SU-DHL-6 (cell line): Measurements from ENCODE around the gene H2AZ1.

Experiments used
- H2AFZ ChIP-seq: fragments of 200-600 bp; sonication (generic); 2 replicates; pipeline ENCODE4 v1.6.1; 2014; ENCODE audit warnings: low read depth, mild to moderate bottlenecking, moderate library complexity, mixed read lengths, antibody characterized with exemption, low read length; ENCODE audit not compliant: severe bottlenecking
- H3F3A ChIP-seq: fragments of 200-600 bp; shearing (Covaris generic); 2 replicates; pipeline ENCODE4 v1.6.0; 2016; ENCODE audit warnings: antibody characterized with exemption, mild to moderate bottlenecking; ENCODE audit not compliant: insufficient read depth
- H3K27ac ChIP-seq: fragments of 200-600 bp; sonication (generic); 2 replicates; pipeline ENCODE4 v1.5.1; 2016; ENCODE audit warnings: low read depth, mild to moderate bottlenecking, low read length, moderate library complexity, mixed read lengths
- H3K27me3 ChIP-seq: fragments of 200-600 bp; sonication (generic), shearing (Covaris generic); 2 replicates; pipeline ENCODE4 v1.6.0; 2014; ENCODE audit warnings: mild to moderate bottlenecking, low read length
- H3K36me3 ChIP-seq: fragments of 200-600 bp; sonication (generic); 2 replicates; pipeline ENCODE4 v1.6.1; 2014; ENCODE audit warnings: mild to moderate bottlenecking, low read length, mixed read lengths
- H3K4me2 ChIP-seq: fragments of 300-600, 200-600 bp; shearing (Covaris generic), sonication (generic); 2 replicates; pipeline ENCODE4 v1.6.0; 2014; ENCODE audit warnings: low read length, low read depth, mild to moderate bottlenecking; ENCODE audit not compliant: poor library complexity, severe bottlenecking
- H3K4me3 ChIP-seq: fragments of 200-600 bp; sonication (generic); 2 replicates; pipeline ENCODE4 v1.5.1; 2014; ENCODE audit warnings: antibody characterized with exemption, low read length, mild to moderate bottlenecking, mixed read lengths; ENCODE audit not compliant: insufficient read depth, poor library complexity, severe bottlenecking
- H3K79me2 ChIP-seq: fragments of 200-600 bp; sonication (generic); 2 replicates; pipeline ENCODE4 v1.6.1; 2014; ENCODE audit warnings: mild to moderate bottlenecking, low read length, moderate library complexity; ENCODE audit not compliant: insufficient read depth
- H3K9ac ChIP-seq: fragments of 200-600 bp; sonication (generic); 2 replicates; pipeline ENCODE4 v1.7.0; 2014; ENCODE audit warnings: mild to moderate bottlenecking, low read length
- H3K9me2 ChIP-seq: fragments of 200-600 bp; sonication (generic); replicated peaks from 2 replicates; pipeline ENCODE4 v1.6.1; 2014; ENCODE audit warnings: low read length; ENCODE audit not compliant: insufficient read depth
- H3K9me3 ChIP-seq: fragments of 200-600 bp; sonication (generic); 2 replicates; pipeline ENCODE4 v1.6.1; 2014; ENCODE audit warnings: low read length, mixed read lengths; ENCODE audit not compliant: insufficient read depth
- H4K20me1 ChIP-seq: fragments of 200-600 bp; sonication (generic); 2 replicates; pipeline ENCODE4 v1.6.1; 2014; ENCODE audit warnings: low read depth, mild to moderate bottlenecking, antibody characterized with exemption, low read length, moderate library complexity, mixed read lengths
- CTCF ChIP-seq: fragments of 200-600 bp; sonication (generic); IDR thresholded peaks from one replicate; pipeline ENCODE4 v1.5.1; 2017; ENCODE audit warnings: antibody characterized with exemption, mild to moderate bottlenecking, low read length, moderate library complexity; ENCODE audit not compliant: insufficient read depth, poor library complexity, severe bottlenecking
- EZH2phosphoT487 ChIP-seq: fragments of 200-600 bp; sonication (generic), shearing (Covaris generic); conservative IDR thresholded peaks from 2 replicates; pipeline ENCODE4 v1.6.1; 2018; ENCODE audit warnings: mild to moderate bottlenecking, antibody characterized with exemption, low read length, moderate library complexity, mixed read lengths

Gene H2AZ1

DNA sequence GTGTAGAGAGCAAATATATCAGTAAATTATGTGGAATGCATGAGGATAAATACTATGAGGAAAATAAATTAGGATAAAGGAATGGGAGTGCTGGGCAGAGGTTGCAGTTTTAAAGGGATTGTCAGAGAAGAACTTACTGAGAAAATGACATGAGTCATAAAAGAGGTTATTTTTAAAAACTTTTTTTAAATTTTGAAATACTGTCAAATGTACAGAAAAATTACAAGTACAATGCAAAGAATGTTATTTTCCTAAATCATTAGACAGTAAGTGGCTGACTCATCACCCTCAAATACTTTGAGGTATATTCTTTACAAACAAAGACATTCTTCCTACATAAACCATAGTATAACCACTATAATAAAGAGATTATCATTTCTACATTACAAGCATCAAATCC, 29.8 kb upstream of the H2AZ1 start:
- no peaks in the 10 kb centered on the region for H3F3A ChIP-seq
- no peak overlapping the region for H2AFZ ChIP-seq
- H3K9me3 ChIP-seq, result no peaks in the 10 kb centered on the region
- no peaks in the 10 kb centered on the region for H3K36me3 ChIP-seq
- no peaks in the 10 kb centered on the region for H3K79me2 ChIP-seq
- no peaks in the 10 kb centered on the region for H3K9me2 ChIP-seq
- no peak overlapping the region for H3K9ac ChIP-seq
- H3K4me2 ChIP-seq, result no peak overlapping the region
- no peaks in the 10 kb centered on the region for H3K27me3 ChIP-seq
- H3K4me3 ChIP-seq, result no peak overlapping the region
- H3K27ac ChIP-seq, result no peak overlapping the region
- H4K20me1 ChIP-seq, result no peaks in the 10 kb centered on the region
- TF ChIP-seq EZH2phosphoT487, result no peak
- no peak for TF ChIP-seq CTCF

GRCh38 chr4:99971453-99972111, 21.5 kb upstream of the H2AZ1 start:
- no peak overlapping the region for H2AFZ ChIP-seq
- H3K36me3 ChIP-seq, result no peaks in the 10 kb centered on the region
- no peaks in the 10 kb centered on the region for H3K27me3 ChIP-seq
- H3K4me2 ChIP-seq, result no peak overlapping the region
- H3K9ac ChIP-seq, result no peak overlapping the region
- H3K9me3 ChIP-seq, result no peaks in the 10 kb centered on the region
- no peaks in the 10 kb centered on the region for H3F3A ChIP-seq
- TF ChIP-seq CTCF, result no peak
- no peak for TF ChIP-seq EZH2phosphoT487
- H3K27ac ChIP-seq, result no peak overlapping the region
- no peak overlapping the region for H3K4me3 ChIP-seq
- no peaks in the 10 kb centered on the region for H3K79me2 ChIP-seq
- H4K20me1 ChIP-seq, result no peaks in the 10 kb centered on the region
- no peaks in the 10 kb centered on the region for H3K9me2 ChIP-seq

DNA sequence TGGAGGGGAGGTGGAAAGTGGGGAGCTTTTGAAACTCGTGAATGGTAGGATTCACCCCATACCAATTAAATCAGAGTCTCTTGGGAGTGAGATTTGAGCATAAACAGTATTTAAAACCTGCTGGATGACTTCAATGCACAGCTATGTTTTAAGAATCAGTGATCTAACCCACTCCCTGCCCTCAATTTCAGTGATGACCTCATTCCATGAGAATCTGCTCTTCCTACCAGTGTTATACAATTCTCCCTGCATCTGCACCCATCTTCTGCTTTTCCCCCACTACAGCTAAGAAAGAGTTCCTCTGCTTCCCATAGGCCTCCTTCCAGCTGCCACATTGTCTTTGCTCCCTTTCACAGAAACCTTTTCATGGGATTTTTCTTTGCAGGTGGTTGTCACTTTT, 18.3 kb upstream of the H2AZ1 start:
- H3K9ac ChIP-seq, result no peak overlapping the region
- H3K9me2 ChIP-seq, result no peaks in the 10 kb centered on the region
- H2AFZ ChIP-seq, result no peak overlapping the region
- TF ChIP-seq CTCF (no peak), EZH2phosphoT487 (no peak)
- H3K27ac ChIP-seq, result no peak overlapping the region
- H3K36me3 ChIP-seq, result no peaks in the 10 kb centered on the region
- no peaks in the 10 kb centered on the region for H3K27me3 ChIP-seq
- H3K79me2 ChIP-seq, result no peaks in the 10 kb centered on the region
- H3K4me2 ChIP-seq, result no peak overlapping the region
- H4K20me1 ChIP-seq, result no peaks in the 10 kb centered on the region
- no peak overlapping the region for H3K4me3 ChIP-seq
- H3K9me3 ChIP-seq, result no peaks in the 10 kb centered on the region
- H3F3A ChIP-seq, result no peaks in the 10 kb centered on the region
